GM21526 (cell line): ENCODE data around the gene CACNA2D3.
A peak's percentile ranks its signal among the peaks of the same experiment; 100 is the strongest.
"Not testable (repeated sequence)": the region's sequence is repeated elsewhere in the genome, so short reads cannot be mapped to it uniquely, and the experiment has no call there.

Experiments
- ATAC-seq: cut with Tn5 transposase; IDR thresholded peaks from one replicate; pipeline ENCODE4 v1.9.1; 2021; ENCODE audit warnings: moderate library complexity; ENCODE audit not compliant: unreplicated experiment, low FRiP score

The CACNA2D3 gene

DNA sequence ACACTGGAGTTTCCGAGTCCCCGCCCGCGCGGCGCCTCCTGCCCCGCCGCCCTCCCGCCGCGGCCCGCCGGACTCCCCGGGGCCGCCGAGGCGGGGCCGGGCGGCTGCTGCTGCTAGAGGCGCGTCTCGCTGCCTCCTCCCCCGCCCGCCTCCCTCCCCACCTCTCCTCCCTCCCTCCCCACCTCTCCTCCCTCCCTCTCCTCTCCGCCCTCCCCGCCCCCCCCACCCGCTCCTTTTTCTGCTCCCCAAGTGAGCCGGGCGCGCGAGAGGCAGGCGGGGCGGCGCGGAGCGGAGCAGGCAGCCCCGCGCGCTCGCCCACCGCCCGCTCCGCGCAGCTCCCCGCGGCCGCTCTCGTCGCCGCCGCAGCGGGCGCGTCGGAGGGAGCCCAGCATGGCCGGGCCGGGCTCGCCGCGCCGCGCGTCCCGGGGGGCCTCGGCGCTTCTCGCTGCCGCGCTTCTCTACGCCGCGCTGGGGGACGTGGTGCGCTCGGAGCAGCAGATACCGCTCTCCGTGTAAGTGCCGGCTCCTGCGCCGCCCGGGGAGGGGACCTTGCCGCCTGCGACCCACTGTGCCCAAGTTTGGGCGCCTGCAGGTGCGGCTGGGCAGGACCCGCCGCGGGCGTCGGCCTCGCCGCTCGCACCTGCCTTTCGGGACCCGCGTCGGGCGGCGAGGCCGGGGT is at the start of gene CACNA2D3:
Gene CACNA2D3, plus strand, starts transcription at position 229 of the 679 bp plus-strand sequence.
- peak; percentile 33 for ATAC-seq

DNA sequence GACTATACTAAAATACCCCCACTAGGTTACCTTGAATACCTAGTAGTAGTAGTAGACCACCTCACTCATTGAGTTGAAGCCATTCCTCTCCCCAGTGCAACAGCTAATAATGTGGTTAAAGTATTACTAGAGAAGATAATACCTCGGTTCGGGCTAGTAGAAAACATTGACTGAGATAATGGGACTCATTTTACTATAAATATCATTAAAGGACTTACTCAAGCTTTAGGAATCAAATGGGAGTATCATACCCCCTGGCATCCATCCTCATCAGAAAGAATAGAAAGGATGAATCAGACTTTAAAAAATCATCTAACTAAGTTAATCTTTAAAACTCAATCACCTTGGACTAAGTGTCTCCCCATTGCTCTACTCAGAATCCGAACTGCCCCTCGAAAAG is 49.0 kb upstream of the CACNA2D3 start:
- no peak for ATAC-seq

DNA sequence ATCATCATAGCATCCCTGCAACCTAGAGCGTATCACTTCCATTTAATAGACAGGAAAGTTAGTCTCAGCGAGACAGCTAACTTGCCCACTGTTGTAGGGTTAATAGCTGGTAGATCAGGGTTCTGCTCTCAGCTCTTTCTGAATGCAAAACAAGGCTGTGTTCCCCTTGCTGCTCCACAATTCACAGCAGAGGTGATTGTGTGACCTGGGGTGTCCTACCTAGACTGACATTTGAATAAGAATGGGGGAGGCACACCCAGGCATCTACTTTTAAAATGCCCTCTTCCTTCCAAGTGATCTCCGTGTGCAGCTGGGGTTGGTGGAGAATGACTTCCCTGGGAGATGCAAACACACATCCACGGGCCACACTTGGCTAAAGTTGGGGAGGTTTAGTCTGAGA is 43.0 kb upstream of the CACNA2D3 start:
- ATAC-seq, result no peak

DNA sequence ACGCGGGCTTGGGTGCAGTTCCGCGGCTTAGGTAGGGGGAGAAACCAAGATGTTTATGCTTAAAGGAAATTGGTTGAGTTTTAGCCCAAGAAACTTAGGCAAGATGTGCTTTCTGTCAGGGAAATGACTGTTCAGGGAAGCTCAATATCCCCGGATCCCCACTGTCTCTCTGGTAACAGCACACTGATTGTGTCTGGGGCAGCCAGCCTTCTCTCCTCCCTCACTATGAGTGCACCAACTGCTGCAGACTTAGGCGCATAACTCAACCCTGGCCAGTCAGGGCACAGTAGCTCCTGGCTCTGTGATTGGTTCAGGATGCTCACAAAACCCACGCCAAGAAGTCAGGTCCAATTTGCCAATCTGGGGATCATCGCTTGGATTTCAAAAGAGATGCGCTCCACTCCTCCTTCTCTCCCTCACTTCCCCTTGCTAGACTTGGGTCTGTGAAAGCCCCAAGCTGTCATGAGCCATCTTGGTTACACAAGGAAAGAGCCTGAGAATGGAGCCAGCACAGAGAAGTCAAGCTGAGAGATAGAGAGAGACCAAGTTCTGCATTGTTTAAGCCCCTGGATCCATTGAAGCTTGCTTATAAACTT is 42.5 kb upstream of the CACNA2D3 start:
- ATAC-seq, result no peak

DNA sequence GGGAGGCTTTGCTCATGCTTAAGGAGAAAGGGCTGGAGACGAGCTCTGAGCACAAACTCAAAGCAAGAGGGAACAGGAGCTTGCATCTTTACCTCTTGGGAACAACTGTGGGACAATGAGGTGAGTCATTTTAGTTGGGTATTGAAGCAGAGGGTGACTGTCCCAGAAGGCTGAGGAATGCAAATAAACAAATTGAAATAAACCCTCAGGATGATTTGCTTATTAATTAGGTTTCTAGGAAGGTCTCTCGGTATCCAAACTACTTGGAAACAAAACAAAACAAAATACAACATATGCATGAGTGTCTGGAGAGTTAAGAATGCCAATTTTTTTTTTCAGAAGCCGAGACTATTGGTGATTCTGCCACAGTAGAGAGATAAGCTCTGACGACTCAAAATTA is 38.4 kb upstream of the CACNA2D3 start:
- no peak for ATAC-seq

DNA sequence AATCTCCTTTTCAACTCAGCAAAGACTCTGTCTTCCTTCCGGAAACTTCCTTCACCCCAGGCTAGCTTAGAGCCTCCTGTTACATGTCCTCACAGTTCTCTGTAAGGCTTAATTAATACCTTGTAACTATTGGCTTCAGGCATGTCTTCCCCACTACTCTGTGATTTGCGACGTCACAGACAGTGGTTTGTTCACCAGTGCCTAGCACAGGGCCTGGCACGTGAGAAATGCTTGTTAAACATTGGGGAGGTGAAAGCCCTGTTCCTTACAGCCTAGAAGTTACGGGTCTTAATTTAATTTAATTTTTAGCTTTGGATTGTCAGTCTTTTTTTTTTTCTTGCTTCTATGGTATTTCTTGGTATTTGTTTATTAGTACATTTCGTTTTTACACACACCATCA is 36.4 kb upstream of the CACNA2D3 start:
- ATAC-seq, result no peak

- no peak for ATAC-seq
These were observed 35.5 kb upstream of the CACNA2D3 start for GRCh38 chr3:54086652-54087405.

DNA sequence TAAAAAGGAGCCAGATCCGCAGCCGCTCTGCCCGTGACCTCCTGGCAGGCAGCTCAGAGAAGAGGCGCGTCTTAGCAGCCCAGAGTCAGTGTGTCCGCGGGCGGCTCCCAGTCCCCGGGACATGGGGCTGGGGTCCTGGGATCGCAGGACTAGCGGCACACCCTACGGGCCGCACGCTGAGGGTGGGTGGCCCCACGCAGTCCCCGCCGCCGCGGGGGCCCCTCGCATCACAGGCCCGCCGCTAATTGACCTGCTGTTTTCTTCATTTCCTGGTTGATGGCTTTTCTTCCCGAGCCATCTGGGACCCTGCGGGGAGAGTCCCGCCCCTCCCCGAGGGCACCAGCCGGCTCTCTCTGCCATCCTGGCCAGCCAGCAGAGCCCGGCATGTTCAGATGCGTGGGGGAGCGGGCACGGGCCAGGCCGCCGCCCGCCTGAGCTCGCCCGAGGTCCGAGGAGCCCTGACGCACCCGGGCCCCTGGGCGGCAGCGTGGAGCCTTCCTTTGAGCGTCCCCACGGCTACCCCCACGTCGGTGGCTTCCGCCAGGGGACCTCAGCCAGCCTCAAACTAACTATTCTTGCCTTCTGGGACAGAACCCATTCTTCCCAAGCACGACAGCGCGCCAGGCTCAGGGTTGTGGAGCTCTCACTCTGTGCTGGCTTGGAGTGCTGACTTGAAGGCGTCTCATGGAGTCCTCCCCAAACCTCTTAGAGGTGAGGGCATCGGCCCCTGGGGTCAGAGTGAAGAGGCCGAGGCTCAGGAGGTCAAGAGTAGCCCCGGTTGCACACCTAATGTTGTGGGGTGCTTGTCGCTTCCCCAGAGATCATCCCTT is 34.6 kb upstream of the CACNA2D3 start:
- no peak for ATAC-seq

GRCh38 chr3:54093491-54094248 is 28.7 kb upstream of the CACNA2D3 start:
- no peak for ATAC-seq

- no peak for ATAC-seq
These were observed 27.4 kb upstream of the CACNA2D3 start for GRCh38 chr3:54094926-54095325.

DNA sequence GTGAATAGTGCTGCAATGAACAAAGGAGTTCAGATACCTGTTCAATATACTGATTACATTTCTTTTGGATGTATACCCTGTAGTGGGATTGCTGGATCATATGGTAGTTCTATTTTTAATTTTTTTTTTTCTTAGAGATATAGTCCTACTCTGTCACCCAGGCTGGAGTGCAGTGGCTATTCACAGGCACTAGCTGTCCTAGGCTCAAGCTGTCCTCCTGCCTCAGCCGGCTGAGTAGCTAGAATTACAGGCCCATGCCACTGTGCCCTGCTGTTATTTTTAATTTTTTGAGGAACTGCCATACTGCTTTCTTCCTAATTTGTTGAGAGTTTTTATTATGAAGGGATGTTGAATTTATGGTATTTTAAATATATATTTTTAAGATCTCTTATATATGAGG is 23.0 kb upstream of the CACNA2D3 start:
- no peak for ATAC-seq

DNA sequence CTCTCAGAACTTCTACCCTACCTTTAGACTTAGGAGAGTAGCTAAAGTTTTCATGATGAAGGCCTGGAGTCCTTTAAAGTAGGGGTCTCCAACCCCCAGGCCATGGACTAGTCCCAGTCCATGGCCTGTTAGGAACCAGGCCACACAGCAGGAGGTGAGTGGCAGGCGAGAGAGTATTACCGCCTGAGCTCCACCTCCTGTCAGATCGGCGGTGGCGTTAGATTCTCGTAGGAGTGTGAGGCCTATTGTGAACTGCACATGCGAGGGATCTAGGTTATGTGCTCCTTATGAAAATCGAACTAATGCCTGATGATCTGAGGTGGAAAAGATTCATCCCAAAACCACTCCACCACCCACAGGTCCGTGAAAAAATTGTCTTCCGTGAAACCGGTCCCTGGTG is 18.3 kb upstream of the CACNA2D3 start:
- no peak for ATAC-seq

DNA sequence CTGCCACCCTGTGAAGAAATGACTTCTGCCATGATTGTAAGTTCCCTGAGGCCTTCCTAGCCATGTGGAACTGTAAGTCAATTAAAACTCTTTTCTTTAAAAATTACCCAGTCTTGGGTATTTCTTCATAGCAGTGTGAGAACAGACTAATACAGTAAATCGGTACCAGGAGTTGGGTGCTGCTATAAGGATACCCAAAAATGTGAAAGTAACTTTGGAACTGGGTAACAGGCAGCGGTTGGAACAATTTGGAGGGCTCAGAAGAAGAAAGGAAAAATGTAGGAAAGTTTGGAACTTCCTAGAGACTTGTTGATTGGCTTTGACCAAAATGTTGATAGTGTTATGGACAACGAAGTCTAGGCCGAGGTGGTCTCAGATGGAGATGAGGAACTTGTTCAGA is 6.2 kb upstream of the CACNA2D3 start:
- not testable (repeated sequence) for ATAC-seq

DNA sequence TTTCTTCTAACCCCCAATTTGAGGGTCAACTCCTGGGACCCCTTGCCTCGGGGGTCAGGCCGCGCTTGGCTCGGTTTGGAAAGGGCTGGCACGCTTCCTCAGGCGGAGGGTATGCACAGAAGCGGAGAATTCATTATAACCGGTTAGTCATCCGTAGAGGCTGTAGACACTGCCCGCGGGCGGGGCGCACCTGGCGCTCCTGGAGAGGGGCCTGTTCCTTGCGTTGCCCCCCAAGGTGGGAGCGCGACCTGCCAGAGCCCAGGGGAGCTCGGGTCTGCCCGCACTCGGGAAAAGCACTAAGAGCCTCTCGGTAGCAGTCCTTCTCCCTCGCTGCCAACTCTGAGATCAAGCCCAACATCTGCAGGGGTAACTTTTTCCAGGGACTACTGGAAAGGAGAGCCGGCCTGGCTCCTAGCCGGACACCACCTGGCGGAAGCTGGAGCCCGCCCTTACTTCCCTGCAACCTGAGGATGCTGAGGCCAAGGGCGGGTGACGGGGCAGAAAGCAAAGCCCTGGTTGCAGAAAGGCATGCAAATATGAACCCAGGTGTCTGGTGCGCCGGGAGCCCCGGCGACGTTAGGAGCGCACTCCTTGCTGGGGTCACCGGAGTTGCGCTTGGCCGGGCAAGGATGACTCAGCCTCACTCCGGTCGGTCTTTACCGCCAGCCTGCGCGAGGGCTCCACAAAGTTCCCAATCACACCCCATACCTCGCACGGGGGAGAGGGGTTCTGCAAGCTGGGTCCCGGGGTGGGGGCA is 1.5 kb upstream of the CACNA2D3 start:
- peak; percentile 86 for ATAC-seq

DNA sequence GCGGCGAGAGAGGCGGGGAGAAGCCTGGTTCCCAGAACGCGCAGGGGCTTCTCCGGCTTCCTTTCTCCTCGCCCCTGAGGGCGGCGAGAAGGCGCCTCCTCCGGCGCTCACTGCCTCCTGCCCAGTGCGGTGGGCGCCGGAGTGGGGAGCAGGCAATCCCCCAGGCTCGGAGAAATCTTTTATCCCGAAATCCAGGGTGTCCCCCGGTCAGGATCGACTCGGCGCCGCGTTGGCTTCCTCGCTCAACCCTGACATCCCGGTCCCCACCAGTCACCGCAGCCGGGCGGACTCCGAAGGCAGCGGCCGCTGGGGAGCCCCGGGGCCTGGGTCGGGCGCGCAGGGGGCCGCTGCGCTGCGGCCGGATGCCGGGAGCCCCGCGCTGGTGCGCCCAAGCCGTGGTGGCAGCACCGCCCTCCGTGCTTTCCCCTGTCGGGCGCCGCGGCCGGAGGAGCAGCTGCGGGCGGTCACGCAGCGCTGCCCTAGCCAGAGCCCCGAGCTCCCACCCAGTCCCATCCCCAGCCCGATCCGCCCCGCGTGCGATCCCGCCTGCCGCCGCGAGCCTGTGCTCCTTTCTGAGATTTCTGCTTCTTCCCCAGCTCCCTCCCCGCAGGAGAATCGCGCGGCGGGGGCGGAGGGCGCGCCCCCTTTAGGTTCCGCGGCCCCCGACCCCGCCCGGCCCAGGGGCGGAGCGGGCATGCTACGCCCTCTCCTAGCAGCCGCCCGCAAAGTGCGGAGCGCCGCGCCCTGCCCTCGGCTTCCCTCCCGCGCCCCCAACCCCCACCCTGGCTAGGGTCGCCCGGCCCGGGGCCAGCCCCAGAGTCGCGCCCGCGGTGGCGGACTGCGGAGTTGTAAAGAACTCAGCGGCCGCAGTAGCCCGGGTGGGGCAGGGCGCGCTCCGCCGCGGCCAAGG is 683 bp upstream of the CACNA2D3 start:
- ATAC-seq, result peak; percentile 26

- no peak for ATAC-seq
These were observed 837 bp downstream of the CACNA2D3 start for GRCh38 chr3:54123003-54123775.

DNA sequence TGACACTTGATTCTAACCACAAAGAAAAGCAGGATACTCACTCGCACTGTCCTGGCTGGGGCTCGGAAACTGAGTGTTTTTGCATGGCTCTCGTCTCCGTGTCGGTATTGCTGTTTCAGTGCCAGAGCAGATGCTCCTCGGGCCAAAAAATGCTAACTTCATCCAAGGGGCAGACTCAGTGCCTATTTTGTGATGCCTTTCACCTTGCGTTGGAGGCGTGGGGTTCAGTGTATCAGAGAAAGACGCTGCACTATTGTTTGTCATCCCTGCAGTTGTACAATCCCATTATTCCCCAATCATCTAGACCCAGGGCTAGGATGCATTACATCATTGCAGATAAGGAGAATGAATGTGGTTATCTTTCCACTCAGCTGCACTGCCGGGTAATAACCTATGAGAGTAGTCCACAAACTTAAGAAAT is 1.4 kb downstream of the CACNA2D3 start:
- ATAC-seq, result no peak

- no peak for ATAC-seq
These were observed 2.9 kb downstream of the CACNA2D3 start for GRCh38 chr3:54125300-54125699.
